Iris pigment epithelial cell (primary cell): ENCODE results near the gene PITPNM1.

ENCODE experiments used
- DNase-seq: peaks from one replicate; pipeline ENCODE4 v3.0.0-alpha.2; 2011; ENCODE audit warnings: low read depth

PITPNM1 gene

GRCh38 chr11:67466367-67466766 is 38.8 kb downstream of the PITPNM1 start:
- DNase-seq: no peak

DNA sequence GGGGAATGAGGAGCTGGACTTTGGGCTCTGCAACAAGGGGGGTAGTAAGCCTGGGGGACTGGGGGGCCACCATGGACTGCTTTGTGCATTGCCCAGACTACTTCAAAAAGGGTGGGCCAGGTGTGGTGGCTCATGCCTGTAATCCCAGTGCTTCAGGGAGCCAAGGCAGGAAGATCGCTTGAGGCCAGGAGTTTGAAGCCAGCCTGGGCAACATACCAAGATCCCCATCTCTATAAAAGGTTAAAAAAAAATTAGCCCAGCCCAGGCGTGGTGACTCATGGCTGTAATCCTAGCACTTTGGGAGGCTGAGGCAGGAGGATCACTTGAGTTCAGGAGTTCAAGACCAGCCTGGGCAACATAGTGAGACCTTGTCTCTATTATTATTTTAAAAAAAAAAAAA is 39.6 kb downstream of the PITPNM1 start:
- DNase-seq: peak; percentile 17

DNA sequence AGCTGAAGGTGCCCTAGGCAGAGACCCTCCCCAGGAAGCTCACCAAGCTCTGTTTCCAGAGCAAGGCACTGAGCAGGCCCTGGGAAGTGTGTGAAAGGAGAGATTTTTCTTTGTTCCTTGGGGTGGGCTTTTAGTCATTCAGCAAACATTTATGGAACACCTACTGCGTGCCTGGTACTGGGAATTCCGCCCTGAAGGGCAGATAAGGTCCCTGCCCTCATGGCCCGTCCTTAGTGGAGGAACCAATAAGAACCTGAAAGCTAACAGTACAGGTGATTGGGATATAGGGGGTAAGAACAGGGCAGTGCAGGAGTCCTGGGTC is 40.0 kb downstream of the PITPNM1 start:
- DNase-seq: no peak

DNA sequence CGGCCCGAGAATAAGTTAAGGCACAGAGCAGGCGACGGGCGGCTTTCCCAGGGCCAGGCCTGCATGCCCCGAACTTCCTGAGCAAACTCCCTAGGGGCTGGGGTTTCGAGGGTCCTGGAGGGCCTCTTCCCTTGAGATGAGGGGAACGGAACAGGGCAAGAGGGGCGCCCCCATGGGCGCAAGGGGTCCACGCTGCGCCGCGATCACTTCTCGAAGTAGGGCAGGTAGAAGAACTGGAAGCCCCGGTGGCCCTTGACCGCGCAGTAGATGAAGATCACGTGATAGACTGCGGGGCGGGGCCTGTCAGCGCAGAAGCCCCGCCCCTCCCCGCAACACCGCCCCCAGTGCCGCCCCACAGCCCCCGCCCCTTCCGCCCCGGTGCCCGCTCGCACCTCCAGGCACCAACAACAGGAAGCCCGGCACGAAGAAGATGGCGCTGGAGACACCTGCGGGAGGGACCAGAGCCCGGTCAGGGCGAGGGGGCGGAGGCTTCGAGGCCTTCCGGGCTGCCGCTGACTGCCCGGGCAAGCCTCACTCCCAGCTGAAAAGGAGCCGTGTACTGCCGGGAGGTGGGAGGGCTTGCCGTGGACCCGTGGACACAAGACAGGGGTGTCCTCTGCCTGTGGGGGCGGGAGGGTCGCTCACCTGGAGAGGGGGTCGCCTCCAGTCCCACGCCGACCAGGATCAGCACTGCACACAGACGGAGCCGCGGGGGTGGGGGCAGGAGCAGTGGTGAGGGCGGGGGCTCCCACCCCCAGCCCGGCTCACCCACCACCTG is 40.6 kb downstream of the PITPNM1 start:
- DNase-seq: peak; percentile 66

DNA sequence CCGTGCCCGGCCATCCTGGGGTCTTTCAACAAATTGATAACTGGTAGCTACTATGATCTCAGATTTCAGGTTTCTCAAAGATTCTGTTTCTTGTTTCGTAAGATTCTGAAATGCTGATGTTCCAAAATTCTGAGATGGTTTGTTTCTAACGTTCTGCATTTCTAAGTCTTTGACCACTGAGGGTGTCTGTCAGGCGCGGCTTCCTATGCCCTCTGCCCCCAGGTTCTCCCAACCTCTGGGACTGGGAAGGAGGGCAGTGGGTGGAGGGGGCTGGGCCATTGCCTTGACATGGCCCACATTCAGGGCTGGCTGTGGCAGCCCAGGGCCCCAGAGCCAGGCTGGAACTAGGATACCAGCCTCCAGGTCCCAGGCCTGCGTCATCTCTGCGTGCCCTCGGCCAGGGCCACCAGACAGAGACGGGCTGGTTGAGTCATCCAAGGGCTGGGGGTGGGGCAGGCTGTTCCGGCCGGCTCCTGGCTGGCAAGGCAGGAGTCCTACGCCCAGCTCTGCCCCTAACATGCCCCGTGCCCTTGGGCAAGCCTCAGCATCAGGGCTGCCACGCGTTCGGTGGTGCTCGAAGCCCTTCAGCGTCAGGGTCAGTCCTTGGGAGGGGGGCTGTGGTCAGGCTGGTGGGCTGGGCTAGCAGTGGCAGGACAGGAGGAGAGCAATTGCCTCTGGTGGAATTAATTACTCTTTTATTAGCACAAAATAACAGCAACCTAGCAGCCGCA is 41.3 kb downstream of the PITPNM1 start:
- no peak for DNase-seq

GRCh38 chr11:67463186-67463585 is 42.0 kb downstream of the PITPNM1 start:
- no peak for DNase-seq

DNA sequence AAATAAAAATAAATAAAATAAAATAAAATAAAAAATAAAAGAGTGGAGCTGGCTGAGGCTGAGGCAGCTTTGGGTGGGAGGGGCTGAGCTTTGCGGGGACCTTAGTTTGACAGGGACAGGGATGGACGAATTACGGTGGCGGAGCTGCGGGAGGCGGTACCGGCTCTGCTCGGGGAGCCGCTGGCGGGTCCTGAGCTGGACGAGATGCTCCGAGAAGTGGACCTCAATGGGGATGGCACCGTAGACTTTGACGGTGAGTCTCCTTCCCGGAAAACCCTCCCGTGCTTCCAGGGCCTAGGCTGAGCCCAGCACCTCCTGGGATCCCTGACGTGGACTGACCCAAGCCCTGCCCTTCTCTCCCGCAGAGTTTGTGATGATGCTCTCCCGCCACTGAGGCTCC is 46.9 kb downstream of the PITPNM1 start:
- no peak for DNase-seq

DNA sequence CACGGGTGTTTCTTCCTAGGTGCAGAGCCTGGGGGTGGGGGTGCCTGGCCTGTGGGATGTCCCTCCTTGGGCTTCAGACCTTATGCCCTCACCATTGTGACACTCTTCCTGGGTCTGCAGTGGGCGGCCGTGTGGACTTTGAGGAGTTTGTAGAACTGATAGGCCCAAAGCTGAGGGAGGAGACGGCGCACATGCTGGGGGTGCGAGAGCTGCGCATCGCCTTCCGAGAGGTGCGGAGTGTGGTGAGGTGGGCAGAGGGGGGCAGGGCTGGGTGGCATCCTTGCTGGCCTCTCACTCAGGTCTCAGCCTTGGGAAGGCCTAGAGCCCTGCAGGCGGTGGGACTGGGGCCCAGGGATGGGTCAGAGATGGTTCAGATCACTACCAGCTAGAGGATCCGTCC is 47.7 kb downstream of the PITPNM1 start:
- DNase-seq: no peak

DNA sequence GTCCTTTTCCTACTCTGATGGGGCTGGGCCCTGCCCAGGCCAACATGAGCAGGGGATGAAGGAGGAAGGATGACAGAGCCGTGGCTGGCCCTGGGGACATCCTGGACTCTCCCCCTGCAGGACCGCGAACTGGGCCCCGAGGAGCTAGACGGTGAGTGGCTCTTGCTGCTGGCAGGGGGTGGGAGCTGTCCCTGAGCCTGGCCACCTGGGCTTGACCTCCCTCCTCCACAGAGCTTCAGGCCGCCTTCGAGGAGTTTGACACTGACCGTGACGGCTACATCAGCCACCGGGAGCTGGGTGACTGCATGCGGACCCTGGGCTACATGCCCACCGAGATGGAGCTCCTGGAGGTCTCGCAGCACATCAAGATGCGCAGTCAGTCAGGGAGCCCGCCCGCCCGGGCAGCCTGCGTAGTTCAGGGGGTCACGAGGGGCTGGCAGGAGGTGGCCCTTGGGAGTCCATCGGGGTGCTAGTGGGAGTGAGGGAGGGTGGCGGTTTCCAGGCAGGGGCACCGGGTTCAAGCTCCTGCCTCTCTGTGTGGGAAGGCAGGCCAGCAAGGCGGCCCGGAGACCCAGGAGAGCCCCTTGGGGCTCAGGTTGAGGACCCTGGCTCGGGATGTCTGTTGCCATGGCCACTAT is 49.0 kb downstream of the PITPNM1 start:
- no peak for DNase-seq

DNA sequence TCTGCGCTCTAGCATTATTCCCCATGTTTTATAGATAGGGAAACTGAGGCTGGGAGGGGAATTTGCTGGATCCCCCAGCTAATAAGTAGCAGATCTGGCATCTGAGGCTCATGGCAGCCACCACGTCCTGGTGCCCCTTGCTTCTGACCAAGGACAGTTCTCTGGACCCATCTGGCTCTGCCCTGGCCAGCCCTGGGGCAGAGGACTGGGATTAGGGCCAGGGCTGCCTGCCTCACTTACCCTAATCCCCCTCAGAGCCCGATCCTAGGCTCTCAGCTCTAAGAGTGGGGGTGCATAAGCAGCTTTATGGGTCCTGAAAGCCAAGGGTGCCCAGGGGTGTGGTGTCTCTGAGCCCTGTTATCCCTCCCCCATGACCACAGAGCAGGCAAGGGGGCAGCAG is 50.1 kb downstream of the PITPNM1 start, which contains the start of gene CABP4:
CABP4 (plus strand) TSS at position 301 of the 400 bp plus-strand sequence; CDS start at position 371, 70 bp downstream.
- DNase-seq: no peak

- DNase-seq: no peak
These were observed 51.1 kb downstream of the PITPNM1 start for GRCh38 chr11:67453816-67454732.

- DNase-seq: no peak
These were observed 52.8 kb downstream of the PITPNM1 start, which contains the start of gene GPR152 for GRCh38 chr11:67452141-67452952. Gene GPR152, minus strand, starts transcription at chr11:67452729. Its CDS starts 5 bp downstream, at chr11:67452724.

- DNase-seq: no peak
These were observed 53.5 kb downstream of the PITPNM1 start for GRCh38 chr11:67451658-67451976.

GRCh38 chr11:67450796-67451657 is 54.1 kb downstream of the PITPNM1 start:
- no peak for DNase-seq

- no peak for DNase-seq
These were observed 55.9 kb downstream of the PITPNM1 start for GRCh38 chr11:67449116-67449844.

GRCh38 chr11:67448220-67448609 is 56.9 kb downstream of the PITPNM1 start:
- DNase-seq: no peak

DNA sequence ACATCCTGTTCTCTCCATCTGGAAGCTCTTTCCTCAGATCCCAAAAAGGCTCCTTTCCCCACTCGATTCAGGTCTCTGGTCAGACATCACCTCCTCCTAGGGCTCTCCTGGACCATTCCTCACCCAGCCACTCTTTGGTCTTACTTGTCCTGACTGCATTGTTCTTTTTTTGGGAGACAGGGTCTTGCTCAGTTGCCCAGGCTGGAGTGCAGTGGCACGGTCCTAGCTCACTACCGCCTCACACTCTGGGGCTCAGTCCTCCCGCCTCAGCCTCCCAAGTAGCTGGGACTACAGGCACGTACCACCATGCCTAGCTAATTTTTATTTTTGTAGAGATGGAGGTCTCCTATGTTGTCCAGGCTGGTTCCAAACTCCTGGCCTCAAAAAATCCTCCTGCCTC is 59.6 kb downstream of the PITPNM1 start:
- DNase-seq: no peak

GRCh38 chr11:67442504-67443404 is 62.4 kb downstream of the PITPNM1 start:
- DNase-seq: no peak
